Heart right ventricle (tissue), 16 donors: ENCODE measurements around the gene ZNF778. TPM values are rescaled to one million over a fixed set of nuclear protein-coding genes. Genes with fewer than 3 reads are reported as not detected.
"Not testable (repeated sequence)": the region's sequence is repeated elsewhere in the genome, so short reads cannot be mapped to it uniquely, and the experiment has no call there.

Experiments
- ATAC-seq, 8 donors: fragments of 200-7000 bp; cut with Tn5 transposase; one replicate each; pipeline ENCODE4 v1.9.1; 2020; ENCODE audit warnings: mild to moderate bottlenecking in 8 of 8, moderate library complexity in 8 of 8, moderate number of reproducible peaks in 1 of 8
- DNase-seq, 2 donors: peaks; one replicate each; pipeline ENCODE4 v3.0.0-alpha.2; 2020
- H3K27ac ChIP-seq, 10 donors: fragments of 200-600 bp; sonication (generic) in 2 of 10; one replicate each; pipeline versions ENCODE4 v1.5.0 to v1.8.0; 2020 to 2022; ENCODE audit warnings: mild to moderate bottlenecking in 3 of 10
- H3K27me3 ChIP-seq, 7 donors: fragments of 200-600 bp; one replicate each; pipeline ENCODE4 v1.8.0; 2021 to 2022; ENCODE audit warnings: mild to moderate bottlenecking in 2 of 7
- H3K36me3 ChIP-seq, 9 donors: fragments of 200-600 bp; sonication (generic) in 1 of 9; one replicate each; pipeline versions ENCODE4 v1.5.0 to v1.8.0; 2020 to 2022; ENCODE audit warnings: mild to moderate bottlenecking in 2 of 9
- H3K4me1 ChIP-seq, 9 donors: fragments of 200-600 bp; sonication (generic) in 1 of 9; one replicate each; pipeline versions ENCODE4 v1.5.0 to v1.8.0; 2020 to 2022; ENCODE audit warnings: mild to moderate bottlenecking in 4 of 9
- H3K4me3 ChIP-seq, 10 donors: fragments of 200-600 bp; sonication (generic) in 2 of 10; one replicate each; pipeline versions ENCODE4 v1.5.0 to v1.8.0; 2020 to 2022; ENCODE audit warnings: mild to moderate bottlenecking in 7 of 10, moderate library complexity in 2 of 10
- H3K9me3 ChIP-seq, 11 donors: fragments of 200-600 bp in 10 of 11; sonication (generic) in 2 of 11; one replicate each; pipeline versions ENCODE4 v1.5.0 to v1.8.0; 2013 to 2022; ENCODE audit warnings: mild to moderate bottlenecking in 2 of 11, control low read depth in 1 of 11, moderate library complexity in 1 of 11
- WGBS, 2 donors: extraction: QIAGEN DNeasy Blood & Tissue Kit; methylation state at CpG; one replicate each; pipeline ENCODE4 v1.1.7; 2013; ENCODE audit warnings: inconsistent platforms in 1 of 2; 5-methylcytosine and 5-hydroxymethylcytosine counted together
- intact Hi-C, 10 donors: fragments of 100-400 bp; cut with DNase I; formaldehyde crosslinking; loops; one replicate each; pipeline versions ENCODE4 v1.11.1 to v1.14.2; 2022
- polyA plus RNA-seq, 2 donors: library from polyadenylated mRNA; stranded (reverse); fragments of 200-250 nt; gene quantifications; one replicate each; pipeline ENCODE4 v1.2.3, GENCODE V29; 2013
- total RNA-seq, 10 donors: library from RNA; stranded (reverse); fragmentation: NEBNext Ultra II Directional in 3 of 10; extraction: Animal tissue kit (Norgen Biotek cat#: 25700) in 3 of 10; gene quantifications; one replicate each; pipeline versions ENCODE4 v1.2.1 to v1.2.4, GENCODE V29; 2021 to 2023
- TF ChIP-seq, protein P1 (sequence below), 9 donors: fragments of 200-600 bp; sonication (generic) in 2 of 9; IDR thresholded peaks; one replicate each; pipeline versions ENCODE4 v1.5.0 to v1.8.0; 2021 to 2022; ENCODE audit warnings: antibody characterized with exemption in 9 of 9, mild to moderate bottlenecking in 5 of 9, moderate library complexity in 1 of 9
- donor health status: Arrhythmogenic right ventricular cardiomyopathy.
- donor health status: ischemic (EF 13 %, LVEDD 7.1; RV severe dilation, severe dysfunction).
- donor health status: healthy with polysubstance abuse.
- donor health status: DM: no; HTN: yes; CAD: no.
- donor health status: DM: no; HTN: no; CAD: no.
- donor health status: ischemic (EF 25% LVEDD 6.9; RV normal size, moderate dysfunction).
- donor health status: ischemic (EF 25% LVEDD 5.7; RV mildly dilated, moderate dysfunction).
- donor health status: healthy.
- donor health status: DM: yes; HTN: yes; CAD: no.
- donor health status: Ischemic cardiomyopathy.
- donor health status: ischemic (EF 35%, LVEDD 5.7; RV mildly dilated, moderate dysfunction).
- donor health status: nonischemic (EF 11% LVEDD 7.7; RV severe dilation, severe dysfunction).
- donor health status: DM: yes; HTN: yes; CAD: no.
- donor health status: PGD.
- donor health status: ischemic (EF 29% LVEDD 5.4; RV normal size, mild dysfunction).
- donor health status: nonischemic (EF 23%, LVEDD 6.1; RV moderate dilation, normal function).

Gene ZNF778
- total and polyA plus RNA-seq, 12 donors = 1.7 to 11.3 (median 8.2) TPM

DNA sequence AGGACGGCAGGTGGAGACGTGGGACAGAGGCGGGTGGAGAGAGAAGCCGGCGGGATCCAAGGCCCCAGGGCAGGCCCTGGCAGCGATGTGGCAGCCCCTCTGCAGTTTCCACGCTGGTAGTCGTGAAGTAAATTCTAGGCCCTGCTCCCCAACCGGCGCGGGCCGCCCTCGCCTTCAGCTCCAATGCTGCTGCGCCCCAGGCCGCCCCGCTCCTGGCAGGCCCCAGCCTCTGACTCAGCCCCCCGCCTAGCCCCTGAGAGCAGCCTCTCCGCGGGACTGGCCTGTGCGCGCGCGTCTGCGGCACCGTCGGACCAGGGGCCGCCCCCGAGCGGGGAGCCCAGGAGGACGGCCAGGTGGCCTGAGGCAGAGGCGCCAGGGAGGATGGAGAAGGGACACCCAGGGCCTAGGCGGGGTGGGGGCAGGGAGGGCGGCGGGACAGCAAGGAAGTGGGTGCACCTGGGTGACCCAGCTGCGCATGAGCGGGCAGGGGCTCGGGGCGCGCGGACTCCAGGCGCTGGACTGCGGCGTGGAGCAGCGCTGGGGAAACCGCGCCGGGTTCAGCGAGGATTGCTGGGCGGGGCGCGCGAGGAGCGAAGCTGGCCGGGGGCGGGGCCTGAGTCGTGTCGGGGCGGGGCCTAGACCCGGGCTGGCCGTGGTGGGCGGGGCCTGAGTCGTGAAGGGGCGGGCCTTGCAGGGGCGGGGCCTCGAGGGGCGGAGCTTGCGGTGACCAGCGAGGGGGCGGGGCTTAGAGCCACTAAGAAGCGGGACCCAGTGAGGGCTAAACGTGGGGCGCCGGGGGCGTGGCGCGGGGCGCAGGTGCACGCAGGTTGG, 29.6 kb downstream of the ZNF778 start:
- Histone ChIP-seq H3K36me3 (no peaks in the 10 kb centered on the region), H3K9me3 (peaks cover 0 to 15% (median 0%) of the 10 kb centered on the region in 11 donors), H3K27ac (no peak overlapping the region), H3K27me3 (peaks cover 0 to 18% (median 0%) of the 10 kb centered on the region in 7 donors), H3K4me1 (peaks cover 0 to 11% (median 7%) of the 10 kb centered on the region in 9 donors), H3K4me3 (peak overlapping the region; percentile 32 to 60 (median 55))
- intact Hi-C loops = no loop called here
- DNase-seq (peak; percentile 81 to 94), ATAC-seq (peak; percentile 94 to 97 (median 97))
- WGBS, 2 donors = 3 to 4% methylated on average over 66 to 78 of the region's 78 CpGs
- TF ChIP-seq, protein P1, sequence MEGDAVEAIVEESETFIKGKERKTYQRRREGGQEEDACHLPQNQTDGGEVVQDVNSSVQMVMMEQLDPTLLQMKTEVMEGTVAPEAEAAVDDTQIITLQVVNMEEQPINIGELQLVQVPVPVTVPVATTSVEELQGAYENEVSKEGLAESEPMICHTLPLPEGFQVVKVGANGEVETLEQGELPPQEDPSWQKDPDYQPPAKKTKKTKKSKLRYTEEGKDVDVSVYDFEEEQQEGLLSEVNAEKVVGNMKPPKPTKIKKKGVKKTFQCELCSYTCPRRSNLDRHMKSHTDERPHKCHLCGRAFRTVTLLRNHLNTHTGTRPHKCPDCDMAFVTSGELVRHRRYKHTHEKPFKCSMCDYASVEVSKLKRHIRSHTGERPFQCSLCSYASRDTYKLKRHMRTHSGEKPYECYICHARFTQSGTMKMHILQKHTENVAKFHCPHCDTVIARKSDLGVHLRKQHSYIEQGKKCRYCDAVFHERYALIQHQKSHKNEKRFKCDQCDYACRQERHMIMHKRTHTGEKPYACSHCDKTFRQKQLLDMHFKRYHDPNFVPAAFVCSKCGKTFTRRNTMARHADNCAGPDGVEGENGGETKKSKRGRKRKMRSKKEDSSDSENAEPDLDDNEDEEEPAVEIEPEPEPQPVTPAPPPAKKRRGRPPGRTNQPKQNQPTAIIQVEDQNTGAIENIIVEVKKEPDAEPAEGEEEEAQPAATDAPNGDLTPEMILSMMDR (IDR thresholded peaks at IDR 0.05) = peak in 2 of 9 donors; percentile 6 to 13

DNA sequence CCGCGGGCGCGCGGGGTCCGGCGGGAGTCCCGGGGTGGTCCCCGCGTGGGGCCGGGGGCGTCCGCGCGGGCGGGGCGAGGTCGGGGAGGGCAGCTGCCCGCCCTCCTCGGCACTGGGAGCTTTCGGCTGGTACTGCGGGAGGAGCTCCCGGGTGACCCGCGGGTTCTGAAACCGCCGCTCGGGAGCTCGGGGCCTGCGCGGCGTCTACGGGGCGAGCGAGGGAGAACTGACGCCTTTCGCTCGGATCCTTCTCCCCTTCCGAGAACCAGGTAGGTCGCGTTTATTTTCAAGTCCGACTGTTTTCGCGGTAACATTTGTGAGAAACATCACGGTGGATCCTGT, 30.2 kb downstream of the ZNF778 start:
- Histone ChIP-seq H3K9me3 (peaks cover 0 to 15% (median 0%) of the 10 kb centered on the region in 11 donors), H3K4me3 (peak overlapping the region in 9 of 10 donors; percentile 40 to 60 (median 56)), H3K27me3 (peaks cover 0 to 18% (median 0%) of the 10 kb centered on the region in 7 donors), H3K4me1 (peaks cover 0 to 11% (median 7%) of the 10 kb centered on the region in 9 donors)
- intact Hi-C loops, H3K27ac ChIP-seq, DNase-seq, H3K36me3 ChIP-seq: not testable (repeated sequence)
- ATAC-seq = peak in 3 of 8 donors; percentile 3 to 50 (median 11)
- WGBS, 2 donors = 2 to 4% methylated on average over 25 to 45 of the region's 45 CpGs

GRCh38 chr16:89248196-89248982, 30.9 kb downstream of the ZNF778 start:
- no peak overlapping the region for H3K27ac ChIP-seq

DNA sequence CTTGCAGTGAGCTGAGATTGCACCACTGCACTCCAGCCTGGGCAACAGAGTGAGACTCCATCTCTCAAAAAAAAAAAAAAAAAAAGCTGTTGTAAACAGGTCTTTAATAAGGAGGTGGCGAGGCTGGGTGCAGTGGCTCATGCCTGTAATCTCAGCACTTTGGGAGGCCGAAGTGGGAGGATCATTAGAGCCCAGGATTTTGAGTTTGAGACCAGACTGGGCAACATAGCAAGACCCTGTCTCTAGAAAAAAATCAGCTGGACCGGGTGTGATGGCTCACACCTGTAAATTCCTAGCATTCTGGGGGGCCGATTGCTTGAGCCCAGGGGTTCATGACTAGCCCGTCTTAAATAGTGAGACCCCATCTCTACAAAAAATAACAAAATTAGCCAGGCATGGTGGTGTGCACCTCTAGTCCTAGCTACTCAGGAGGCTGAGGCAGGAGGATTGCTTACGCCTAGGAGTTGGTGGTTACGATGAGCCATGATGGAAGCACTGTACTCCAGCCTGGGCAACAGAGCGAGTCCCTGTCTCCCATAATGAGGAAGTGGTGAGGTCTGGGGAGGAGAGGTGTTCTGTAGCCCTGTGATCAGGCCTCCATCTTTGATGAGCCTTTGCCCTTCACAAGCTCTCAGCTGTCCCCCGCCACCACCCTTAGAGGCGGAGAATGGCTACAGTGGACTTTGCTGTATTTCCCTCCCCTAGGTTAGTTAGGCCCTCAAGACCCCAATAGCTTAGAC, 36.2 kb downstream of the ZNF778 start:
- DNase-seq = no peak
- TF ChIP-seq, protein P1 (IDR thresholded peaks at IDR 0.05) = no peak
- intact Hi-C loops = no loop called here
- WGBS, 2 donors = 93 to 96% methylated on average over 10 of the region's 10 CpGs
- H3K27me3 ChIP-seq = peaks cover 0 to 22% (median 18%) of the 10 kb centered on the region in 7 donors
- no peak overlapping the region for H3K4me3 ChIP-seq
- no peak for ATAC-seq
- H3K4me1 ChIP-seq = peaks cover 0 to 17% (median 13%) of the 10 kb centered on the region in 9 donors
- peaks cover 0 to 10% (median 0%) of the 10 kb centered on the region in 11 donors for H3K9me3 ChIP-seq
- no peaks in the 10 kb centered on the region for H3K36me3 ChIP-seq
- H3K27ac ChIP-seq = no peak overlapping the region

More at GRCh38 chr16:89248196-89248982, 30.9 kb downstream of the ZNF778 start:
- WGBS, 2 donors = 53 to 55% methylated on average over 69 of the region's 69 CpGs
- peaks cover 0 to 18% (median 0%) of the 10 kb centered on the region in 7 donors for H3K27me3 ChIP-seq
- DNase-seq (no peak), ATAC-seq (no peak)
- peaks cover 0 to 15% (median 0%) of the 10 kb centered on the region in 11 donors for H3K9me3 ChIP-seq
- TF ChIP-seq, protein P1 (IDR thresholded peaks at IDR 0.05) = no peak
- intact Hi-C loops = no loop called here
- peaks cover 0 to 11% (median 7%) of the 10 kb centered on the region in 9 donors for H3K4me1 ChIP-seq
- peak overlapping the region in 8 of 10 donors; percentile 40 to 60 (median 56) for H3K4me3 ChIP-seq
- H3K36me3 ChIP-seq = no peaks in the 10 kb centered on the region
